Glomerular endothelial cell (primary cell): ENCODE measurements around the gene TOLLIP. TPM values are rescaled to one million over a fixed set of nuclear protein-coding genes. Genes with fewer than 3 reads are reported as not detected.
"Not testable (repeated sequence)": the region's sequence is repeated elsewhere in the genome, so short reads cannot be mapped to it uniquely, and the experiment has no call there.

ENCODE experiments used
- DNase-seq: peaks from one replicate; pipeline ENCODE4 v3.0.0-alpha.2; 2011; ENCODE audit warnings: low read depth, low spot score; ENCODE audit errors: extremely low read depth
- total RNA-seq: library from RNA; depleted of rRNA; stranded (reverse); fragments of >200 nt; gene quantifications from 2 replicates; pipeline ENCODE4 v1.2.3, GENCODE V29; 2015

TOLLIP gene
- total RNA-seq, 1 donor from 2014 or later = 64.3 TPM

DNA sequence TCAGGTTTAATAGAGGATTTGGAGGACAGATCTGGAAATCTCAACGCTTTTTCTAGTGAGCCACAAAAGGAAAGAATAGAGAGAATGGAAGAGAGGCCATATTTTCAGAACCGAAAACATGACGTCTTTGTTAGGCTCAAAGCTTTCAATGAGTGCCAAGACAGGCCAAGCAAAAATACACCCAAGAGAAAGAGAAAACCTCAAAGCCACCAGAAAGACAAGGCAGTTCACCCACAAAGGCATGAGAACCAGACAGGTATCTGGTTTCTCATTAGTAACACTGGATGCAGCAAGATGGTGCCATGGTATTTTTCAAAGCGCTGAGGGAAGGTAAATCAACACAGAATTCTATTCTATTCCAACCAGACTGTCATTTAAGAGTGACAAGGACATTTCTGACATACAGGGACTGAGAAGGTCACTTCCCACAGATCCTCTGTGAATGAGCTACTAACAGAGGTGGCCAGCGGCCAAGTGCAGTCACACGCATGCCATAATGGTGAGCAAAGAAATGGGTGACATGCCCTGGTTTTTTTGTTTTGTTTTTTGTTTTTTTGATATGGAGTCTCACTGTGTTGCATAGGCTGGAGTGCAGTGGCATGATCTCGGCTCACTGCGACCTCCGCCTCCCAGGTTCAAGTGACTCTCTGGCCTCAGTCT lies 41.9 kb downstream of the TOLLIP start:
- no peak for DNase-seq

DNA sequence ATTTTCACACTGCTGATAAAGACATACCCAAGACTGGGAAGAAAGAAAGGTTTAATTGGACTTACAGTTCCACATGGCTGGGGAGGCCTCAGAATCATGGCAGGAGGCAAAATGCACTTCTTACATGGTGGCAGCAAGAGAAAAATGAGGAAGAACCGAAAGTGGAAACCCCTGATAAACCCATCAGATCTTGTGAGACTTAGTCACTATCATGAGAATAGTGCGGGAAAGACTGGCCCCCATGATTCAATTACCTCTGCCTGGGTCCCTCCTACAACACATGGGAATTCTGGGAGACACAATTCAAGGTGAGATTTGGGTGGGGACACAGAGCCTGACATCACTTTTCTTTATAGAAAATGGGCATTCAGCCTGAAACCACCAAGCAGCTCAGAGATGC lies 42.5 kb downstream of the TOLLIP start:
- not testable (repeated sequence) for DNase-seq

GRCh38 chr11:1265480-1265879 lies 44.0 kb downstream of the TOLLIP start:
- not testable (repeated sequence) for DNase-seq

GRCh38 chr11:1264444-1264843 lies 45.0 kb downstream of the TOLLIP start:
- peak; percentile 60 for DNase-seq

GRCh38 chr11:1263010-1263409 lies 46.4 kb downstream of the TOLLIP start:
- no peak for DNase-seq

- DNase-seq = peak; percentile 27
Observed at GRCh38 chr11:1262172-1263006, 47.0 kb downstream of the TOLLIP start.

- no peak for DNase-seq
Observed at GRCh38 chr11:1261241-1262071, 48.0 kb downstream of the TOLLIP start.

DNA sequence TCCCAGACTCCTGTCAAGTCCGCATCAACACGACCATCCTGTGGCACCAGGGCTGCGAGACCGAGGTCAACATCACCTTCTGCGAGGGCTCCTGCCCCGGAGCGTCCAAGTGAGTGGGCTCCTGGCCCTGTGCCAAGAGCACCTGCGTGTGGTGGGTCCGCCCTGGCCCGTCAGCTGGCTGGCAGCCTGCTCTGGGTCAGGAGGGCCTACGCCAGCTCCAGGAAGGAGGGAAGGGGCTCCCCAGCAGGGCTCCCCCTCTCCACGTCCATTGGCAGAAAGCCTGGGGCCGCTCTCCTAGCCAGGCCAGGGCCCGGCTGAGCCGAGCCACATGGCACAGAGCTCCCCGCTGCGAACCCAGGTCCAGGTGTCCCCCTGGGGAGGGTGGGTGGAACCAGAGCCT lies 48.8 kb downstream of the TOLLIP start:
- no peak for DNase-seq

GRCh38 chr11:1260023-1260501 lies 49.4 kb downstream of the TOLLIP start:
- no peak for DNase-seq

- DNase-seq = no peak
Observed at GRCh38 chr11:1259561-1259960, 49.9 kb downstream of the TOLLIP start.

GRCh38 chr11:1259076-1259461 lies 50.4 kb downstream of the TOLLIP start:
- no peak for DNase-seq

DNA sequence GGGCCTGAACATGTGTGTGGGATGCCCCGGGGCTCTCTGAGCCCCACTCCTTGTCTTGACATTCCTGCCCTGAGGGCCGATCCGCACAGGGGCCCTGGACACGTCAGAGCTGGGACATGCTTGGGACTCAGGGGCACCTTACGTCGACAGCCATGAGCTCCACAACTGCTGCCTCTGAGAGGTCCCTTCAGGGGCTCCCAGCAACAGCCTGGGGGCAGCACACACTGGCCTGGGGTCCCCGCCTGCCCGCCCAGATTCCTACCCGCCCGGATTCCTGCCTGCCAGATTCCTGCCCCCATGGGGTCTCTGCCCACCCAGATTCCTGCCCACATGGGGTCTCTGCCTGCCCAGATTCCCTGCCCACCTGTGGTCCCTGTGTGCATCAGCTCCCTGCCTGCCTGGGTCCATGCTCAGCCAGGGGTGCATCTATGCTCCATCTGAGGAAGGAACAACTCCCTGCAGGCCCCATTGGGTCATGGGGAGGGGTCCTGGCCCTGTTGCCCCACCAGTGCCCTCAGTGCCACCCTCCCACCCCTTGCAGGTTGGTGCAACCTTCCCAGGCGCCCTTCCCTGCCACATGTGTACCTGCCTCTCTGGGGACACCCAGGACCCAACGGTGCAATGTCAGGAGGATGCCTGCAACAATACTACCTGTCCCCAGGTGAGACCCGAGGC lies 50.9 kb downstream of the TOLLIP start:
- no peak for DNase-seq

GRCh38 chr11:1257916-1258315 lies 51.5 kb downstream of the TOLLIP start:
- DNase-seq = no peak

DNA sequence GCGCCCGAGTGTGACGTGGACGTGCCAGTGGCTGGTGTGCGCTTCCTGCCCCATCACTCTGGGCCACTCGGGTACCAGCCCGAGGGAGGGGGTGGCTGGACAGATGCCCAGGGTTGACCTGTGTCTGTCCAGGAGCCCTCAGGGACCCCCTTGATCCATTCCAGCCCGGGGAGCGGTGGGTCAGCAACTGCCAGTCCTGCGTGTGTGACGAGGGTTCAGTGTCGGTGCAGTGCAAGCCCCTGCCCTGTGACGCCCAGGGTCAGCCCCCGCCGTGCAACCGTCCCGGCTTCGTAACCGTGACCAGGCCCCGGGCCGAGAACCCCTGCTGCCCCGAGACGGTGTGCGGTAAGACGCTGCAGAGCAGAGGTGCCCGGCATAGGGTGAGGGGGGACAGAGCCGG lies 52.1 kb downstream of the TOLLIP start:
- DNase-seq = no peak

DNA sequence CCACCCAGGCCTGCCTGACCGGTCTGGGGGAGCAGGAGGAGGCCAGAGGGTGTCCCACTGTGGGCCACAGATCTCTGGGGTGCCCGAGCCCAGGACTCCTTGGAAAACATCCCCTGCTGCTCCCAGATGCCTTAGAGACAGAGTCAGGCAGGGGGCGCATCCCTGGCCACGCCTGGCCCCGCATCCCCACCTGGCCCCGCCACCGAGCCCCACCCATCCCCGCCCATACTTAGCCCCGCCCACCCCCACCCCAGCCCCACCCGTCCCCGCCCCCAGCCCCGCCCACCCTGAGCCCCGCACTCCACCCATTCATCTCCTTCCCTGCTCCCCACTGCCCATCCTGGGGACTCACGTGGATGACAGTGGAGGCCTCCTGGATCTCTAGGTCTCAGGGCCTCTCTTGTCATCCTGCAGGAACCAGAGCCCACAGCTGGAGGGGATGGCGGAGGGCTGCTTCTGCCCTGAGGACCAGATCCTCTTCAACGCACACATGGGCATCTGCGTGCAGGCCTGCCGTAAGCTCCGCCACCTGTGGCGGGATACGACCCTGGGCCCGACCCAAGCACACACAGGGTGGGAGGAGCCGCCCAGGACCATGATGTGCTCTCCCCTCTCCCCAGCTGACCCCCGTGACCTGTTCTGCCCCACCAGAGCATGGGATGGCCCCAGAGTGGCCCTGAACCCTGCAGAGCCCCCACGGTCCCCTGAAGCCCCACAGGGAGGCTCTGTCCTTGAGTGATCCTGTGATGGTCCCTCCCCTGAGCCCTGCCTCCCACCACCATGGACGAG lies 53.0 kb downstream of the TOLLIP start:
- DNase-seq = no peak

GRCh38 chr11:1255151-1255550 lies 54.3 kb downstream of the TOLLIP start:
- no peak for DNase-seq

- no peak for DNase-seq
Observed at GRCh38 chr11:1254733-1255132, 54.7 kb downstream of the TOLLIP start.

DNA sequence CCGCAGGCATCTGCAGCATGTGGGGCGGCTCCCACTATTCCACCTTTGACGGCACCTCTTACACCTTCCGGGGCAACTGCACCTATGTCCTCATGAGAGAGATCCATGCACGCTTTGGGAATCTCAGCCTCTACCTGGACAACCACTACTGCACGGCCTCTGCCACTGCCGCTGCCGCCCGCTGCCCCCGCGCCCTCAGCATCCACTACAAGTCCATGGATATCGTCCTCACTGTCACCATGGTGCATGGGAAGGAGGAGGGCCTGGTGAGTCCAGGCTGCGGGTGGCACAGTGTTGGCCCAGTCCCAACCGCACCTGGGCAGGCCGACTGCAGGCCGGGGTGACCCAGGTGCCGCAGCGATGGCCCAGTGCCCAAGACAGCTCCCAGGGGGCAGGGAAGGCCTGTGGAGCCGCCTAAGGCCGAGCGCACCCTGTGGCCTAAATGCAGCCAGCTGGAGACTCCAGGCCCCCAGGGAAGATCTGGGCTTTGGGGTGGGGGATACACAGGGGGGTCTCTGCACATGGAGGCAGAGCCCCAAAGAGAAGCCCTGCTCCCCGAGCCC lies 55.3 kb downstream of the TOLLIP start:
- no peak for DNase-seq

DNA sequence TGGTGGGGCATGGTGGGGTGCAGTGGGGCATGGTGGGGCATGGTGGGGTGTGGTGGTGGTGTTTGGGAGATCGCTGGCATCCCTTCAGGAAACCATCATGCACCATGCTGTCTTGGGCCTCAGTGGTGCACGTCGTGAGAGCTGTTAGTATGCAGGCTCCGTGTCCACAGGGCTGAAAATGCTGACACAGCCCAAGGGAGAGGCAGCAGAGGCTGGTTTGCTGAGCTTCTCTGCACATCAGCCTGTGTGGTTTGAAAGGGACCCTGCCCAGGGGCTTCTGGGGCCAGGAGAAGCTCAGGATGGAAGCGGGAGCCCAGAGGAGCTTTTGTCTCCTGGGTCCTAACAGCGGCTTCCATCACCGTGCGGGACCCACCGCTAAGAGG lies 56.3 kb downstream of the TOLLIP start:
- no peak for DNase-seq
